Ascending aorta (tissue), 2 donors: ENCODE measurements around the gene MCM7. TPM values are rescaled to one million over a fixed set of nuclear protein-coding genes. Genes with fewer than 3 reads are reported as not detected.
A peak's percentile ranks its signal among the peaks of the same experiment; 100 is the strongest.

Experiments used
- DNase-seq, 2 donors: peaks; one replicate each; pipeline ENCODE4 v3.0.0-alpha.2; 2019; ENCODE audit warnings: low spot score in 2 of 2
- H3K27ac ChIP-seq, 2 donors: fragments of 200-600 bp; sonication (generic); one replicate each; pipeline ENCODE4 v1.5.1; 2016 to 2017; ENCODE audit warnings: mild to moderate bottlenecking in 1 of 2
- H3K27me3 ChIP-seq: fragments of 200-600 bp; sonication (generic); one replicate; pipeline ENCODE4 v1.5.1; 2017
- H3K36me3 ChIP-seq, 2 donors: fragments of 200-600 bp; sonication (generic); one replicate each; pipeline ENCODE4 v1.5.1; 2016
- H3K4me1 ChIP-seq, 2 donors: fragments of 200-600 bp; sonication (generic); one replicate each; pipeline ENCODE4 v1.5.1; 2016 to 2017; ENCODE audit warnings: mild to moderate bottlenecking in 1 of 2
- H3K4me3 ChIP-seq, 2 donors: fragments of 200-600 bp; sonication (generic); one replicate each; pipeline ENCODE4 v1.5.1; 2016 to 2017; ENCODE audit warnings: mild to moderate bottlenecking in 1 of 2
- H3K9me3 ChIP-seq, 2 donors: fragments of 200-600 bp; sonication (generic); one replicate each; pipeline ENCODE4 v1.5.1; 2016
- intact Hi-C: fragments of 100-400 bp; cut with DNase I; formaldehyde crosslinking; loops from one replicate; pipeline ENCODE4 v1.15.1; 2023
- total RNA-seq: library from RNA; depleted of rRNA; stranded (reverse); fragments of >200 nt; gene quantifications from one replicate; pipeline ENCODE4 v1.1.0, GENCODE V29; 2016
- TF ChIP-seq, protein P1 (sequence below), 3 experiments: fragments of 200-600 bp in 2 of 3; fragments of 450-650 bp in 1 of 3; sonication (generic) in 2 of 3; IDR thresholded peaks; one replicate each; pipeline ENCODE4 v1.5.1; 2016 to 2019; ENCODE audit warnings: antibody characterized with exemption in 3 of 3, mild to moderate bottlenecking in 1 of 3, moderate library complexity in 1 of 3

The MCM7 gene
- total RNA-seq, 1 donor from 2014 or later = 52.2 TPM

DNA sequence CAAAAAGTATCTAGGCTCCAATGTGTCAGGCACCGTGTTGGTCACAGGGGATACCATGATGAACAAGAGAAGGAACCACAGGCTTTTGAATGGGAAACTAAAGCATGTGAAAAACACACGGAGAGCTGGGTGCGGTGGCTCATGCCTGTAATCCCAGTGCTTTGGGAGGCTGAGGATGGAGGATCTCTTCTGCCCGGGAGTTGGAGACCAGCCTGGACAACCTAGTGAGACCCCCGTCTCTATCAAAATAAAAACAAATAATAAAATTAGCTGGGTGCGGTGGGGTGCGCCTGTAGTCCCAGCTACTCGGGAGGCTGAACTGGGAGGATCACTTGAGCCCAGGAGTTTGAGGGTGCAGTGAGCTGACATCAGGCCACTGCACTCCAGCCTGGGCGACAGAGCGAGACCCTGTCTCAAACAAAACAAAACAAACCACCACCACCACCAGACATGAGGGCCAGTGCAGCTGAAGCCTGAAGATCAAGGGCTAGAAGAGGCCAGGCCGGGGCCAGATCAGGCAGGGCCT, 13.0 kb downstream of the MCM7 start:
- peak overlapping the region; percentile 77 to 82 for H3K27ac ChIP-seq
- no peaks in the 10 kb centered on the region for H3K27me3 ChIP-seq
- peaks cover 26 to 31% of the 10 kb centered on the region in 2 donors for H3K36me3 ChIP-seq
- H3K4me1 ChIP-seq = peaks cover 7 to 10% of the 10 kb centered on the region in 2 donors
- DNase-seq = no peak
- peak overlapping the region; percentile 79 to 88 for H3K4me3 ChIP-seq
- TF ChIP-seq, protein P1, sequence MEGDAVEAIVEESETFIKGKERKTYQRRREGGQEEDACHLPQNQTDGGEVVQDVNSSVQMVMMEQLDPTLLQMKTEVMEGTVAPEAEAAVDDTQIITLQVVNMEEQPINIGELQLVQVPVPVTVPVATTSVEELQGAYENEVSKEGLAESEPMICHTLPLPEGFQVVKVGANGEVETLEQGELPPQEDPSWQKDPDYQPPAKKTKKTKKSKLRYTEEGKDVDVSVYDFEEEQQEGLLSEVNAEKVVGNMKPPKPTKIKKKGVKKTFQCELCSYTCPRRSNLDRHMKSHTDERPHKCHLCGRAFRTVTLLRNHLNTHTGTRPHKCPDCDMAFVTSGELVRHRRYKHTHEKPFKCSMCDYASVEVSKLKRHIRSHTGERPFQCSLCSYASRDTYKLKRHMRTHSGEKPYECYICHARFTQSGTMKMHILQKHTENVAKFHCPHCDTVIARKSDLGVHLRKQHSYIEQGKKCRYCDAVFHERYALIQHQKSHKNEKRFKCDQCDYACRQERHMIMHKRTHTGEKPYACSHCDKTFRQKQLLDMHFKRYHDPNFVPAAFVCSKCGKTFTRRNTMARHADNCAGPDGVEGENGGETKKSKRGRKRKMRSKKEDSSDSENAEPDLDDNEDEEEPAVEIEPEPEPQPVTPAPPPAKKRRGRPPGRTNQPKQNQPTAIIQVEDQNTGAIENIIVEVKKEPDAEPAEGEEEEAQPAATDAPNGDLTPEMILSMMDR (IDR thresholded peaks at IDR 0.05) = no peak
- no peaks in the 10 kb centered on the region for H3K9me3 ChIP-seq
- intact Hi-C loops = no loop called here

DNA sequence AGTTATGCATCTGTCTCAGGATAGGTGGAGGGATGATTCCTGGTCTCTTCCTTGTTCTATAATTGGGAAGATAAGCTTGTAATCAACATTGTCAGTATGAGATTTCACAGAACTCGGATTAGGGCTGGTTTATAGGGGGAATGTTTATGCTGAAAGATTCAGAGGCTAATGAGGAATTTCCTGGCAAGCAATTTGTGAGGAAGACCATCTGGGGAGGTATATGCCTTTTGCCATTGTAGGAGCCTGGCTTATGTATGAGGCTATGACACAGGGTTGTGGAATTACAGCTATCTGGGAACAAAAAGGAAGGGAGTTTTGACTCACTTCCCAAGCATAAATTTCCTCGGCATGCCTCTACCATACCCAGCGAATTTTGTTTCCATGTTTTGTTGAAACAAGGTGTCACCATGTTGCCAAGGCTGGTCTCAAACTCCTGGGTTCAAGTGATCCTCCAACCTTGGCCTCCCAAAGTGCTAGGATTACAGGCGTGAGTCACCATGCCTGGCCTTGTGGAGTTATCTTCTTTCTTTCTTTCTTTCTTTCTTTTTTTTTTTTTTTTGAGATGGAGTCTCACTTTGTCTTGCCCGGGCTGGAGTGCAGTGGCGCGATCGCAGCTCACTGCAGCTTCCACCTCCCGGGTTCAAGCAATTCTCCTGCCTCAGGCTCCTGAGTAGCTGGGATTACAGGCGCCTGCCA, 14.0 kb downstream of the MCM7 start:
- Histone ChIP-seq H3K4me1 (peaks cover 7 to 17% of the 10 kb centered on the region in 2 donors), H3K36me3 (peaks cover 16 to 22% of the 10 kb centered on the region in 2 donors), H3K27me3 (no peaks in the 10 kb centered on the region), H3K27ac (no peak overlapping the region), H3K9me3 (no peaks in the 10 kb centered on the region), H3K4me3 (no peak overlapping the region)
- TF ChIP-seq, protein P1 (IDR thresholded peaks at IDR 0.05) = no peak
- intact Hi-C loops = no loop called here
- no peak for DNase-seq

DNA sequence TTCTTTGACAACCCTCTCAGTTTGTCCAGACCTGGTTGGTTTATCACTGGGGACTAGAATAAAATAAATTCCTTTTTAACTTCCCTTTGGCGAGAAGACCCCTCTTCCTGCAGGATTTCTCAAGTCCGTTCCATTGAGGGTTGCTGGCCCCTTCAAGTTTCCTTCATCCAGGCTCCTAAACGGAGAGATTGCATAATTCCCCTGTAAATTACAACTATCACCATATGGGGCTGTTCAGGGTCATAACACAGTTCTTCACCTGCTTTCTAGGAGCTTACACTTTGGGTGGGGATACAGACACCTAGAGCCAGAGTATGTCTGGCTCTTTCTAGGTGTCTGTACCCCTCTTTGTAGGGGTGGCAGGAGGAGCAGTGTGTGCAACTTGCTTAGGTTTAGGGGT, 15.7 kb downstream of the MCM7 start:
- Histone ChIP-seq H3K27ac (no peak overlapping the region), H3K36me3 (peaks cover 0 to 5% of the 10 kb centered on the region in 2 donors), H3K4me1 (peaks cover 7 to 23% of the 10 kb centered on the region in 2 donors), H3K27me3 (no peaks in the 10 kb centered on the region), H3K4me3 (no peak overlapping the region), H3K9me3 (no peaks in the 10 kb centered on the region)
- no peak for DNase-seq
- TF ChIP-seq, protein P1 (IDR thresholded peaks at IDR 0.05) = no peak
- intact Hi-C loops = no loop called here

DNA sequence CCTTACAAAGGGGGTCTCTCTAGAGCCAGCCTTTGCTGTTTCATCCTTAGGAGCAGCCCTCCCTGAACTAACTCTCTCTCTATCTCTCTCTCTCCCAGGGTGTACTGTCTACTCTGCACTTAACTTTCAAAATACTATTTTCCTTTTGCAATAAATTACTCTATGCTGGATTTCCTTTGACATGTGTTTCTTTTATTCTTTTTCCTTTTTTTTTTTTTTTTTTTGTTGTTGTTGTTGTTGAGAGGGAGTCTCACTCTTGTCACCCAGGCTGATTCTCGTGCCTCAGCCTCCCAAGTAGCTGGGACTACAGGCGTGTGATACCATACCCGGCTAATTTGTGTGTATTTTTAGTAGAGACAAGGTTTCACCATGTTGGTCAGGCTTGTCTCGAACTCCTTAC, 18.2 kb downstream of the MCM7 start:
- intact Hi-C loops = loop anchor here (5.0 kb wide), 2 partner anchors 91 to 166 kb away; partner anchors contain the start of gene TRIM4
- no peaks in the 10 kb centered on the region for H3K9me3 ChIP-seq
- TF ChIP-seq, protein P1 (IDR thresholded peaks at IDR 0.05) = no peak
- no peaks in the 10 kb centered on the region for H3K27me3 ChIP-seq
- DNase-seq = no peak
- peaks cover 5 to 9% of the 10 kb centered on the region in 2 donors for H3K36me3 ChIP-seq
- H3K4me3 ChIP-seq = no peak overlapping the region
- peaks cover 0 to 26% of the 10 kb centered on the region in 2 donors for H3K4me1 ChIP-seq
- H3K27ac ChIP-seq = no peak overlapping the region

DNA sequence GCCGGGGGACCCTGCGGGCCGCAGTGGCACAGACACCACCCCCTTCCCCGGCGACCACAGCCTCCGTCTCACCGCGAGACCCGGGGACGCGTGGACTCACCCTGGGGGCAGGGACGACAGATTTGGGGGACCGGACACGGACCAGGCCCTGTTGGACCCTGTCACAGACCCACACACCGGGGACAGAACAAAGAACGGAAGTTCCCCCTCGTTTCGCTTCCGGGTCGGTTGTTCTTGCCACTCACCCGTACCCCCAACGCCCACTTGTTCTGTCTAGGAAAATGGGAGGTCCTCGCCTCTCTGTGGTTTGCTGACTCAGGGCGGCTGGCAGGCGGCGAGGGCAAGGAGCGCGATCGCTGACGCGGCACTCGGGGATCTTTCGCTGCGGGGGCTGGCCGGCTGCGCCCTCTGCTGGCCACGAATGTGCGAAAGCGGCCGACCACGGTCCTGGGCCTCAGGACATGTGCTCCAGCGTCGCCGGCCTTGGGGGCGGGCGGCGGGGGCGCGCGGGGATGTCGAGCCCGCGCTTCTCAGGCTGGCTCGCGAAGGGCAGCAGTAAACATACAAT, 19.6 kb downstream of the MCM7 start, which contains the start of gene ZNF3:
ZNF3 (minus strand) TSS at position 189 of the 568 bp plus-strand sequence. CDS start 4,366 bp downstream, outside the sequence.
- intact Hi-C loops = loop anchor here (1.0 to 5.0 kb wide), 5 partner anchors 20 to 164 kb away; partner anchors contain the start of genes AP4M1, MCM7, TRIM4 and ZKSCAN1
- Histone ChIP-seq H3K9me3 (no peaks in the 10 kb centered on the region), H3K27me3 (no peaks in the 10 kb centered on the region), H3K4me3 (peak within 1 kb of the TSS; percentile 87 to 97), H3K4me1 (peaks cover 0 to 26% of the 10 kb centered on the region in 2 donors), H3K27ac (peak within 1 kb of the TSS; percentile 77 to 85), H3K36me3 (peaks cover 7 to 18% of the 10 kb centered on the region in 2 donors)
- TF ChIP-seq, protein P1 (IDR thresholded peaks at IDR 0.05) = peak; percentile 93 to 97 (median 96)
- peak; percentile 93 to 99 for DNase-seq
